ENCODE data around the gene SERPING1.

The SERPING1 gene

DNA sequence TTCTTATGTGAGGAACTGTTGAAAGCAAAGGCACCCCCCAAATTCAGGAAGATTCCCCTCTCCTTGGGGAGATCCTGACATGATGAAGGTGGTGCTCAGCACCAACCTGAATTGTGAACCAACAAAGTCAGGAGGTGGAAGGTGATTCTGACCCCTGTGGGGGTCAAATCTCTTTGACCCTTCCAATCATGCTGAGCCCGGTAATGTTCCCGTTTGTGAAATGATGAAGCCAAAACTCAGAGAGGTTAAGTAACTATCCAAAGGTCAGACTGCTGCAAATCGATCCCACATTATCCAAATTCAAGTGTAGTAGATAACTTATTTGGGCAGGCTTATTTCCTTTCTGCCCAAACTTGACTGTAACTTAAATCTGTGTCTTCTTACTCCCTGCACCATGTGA, 19.1 kb downstream of the SERPING1 start:
- CTCF ChIA-PET, result no interaction called here

DNA sequence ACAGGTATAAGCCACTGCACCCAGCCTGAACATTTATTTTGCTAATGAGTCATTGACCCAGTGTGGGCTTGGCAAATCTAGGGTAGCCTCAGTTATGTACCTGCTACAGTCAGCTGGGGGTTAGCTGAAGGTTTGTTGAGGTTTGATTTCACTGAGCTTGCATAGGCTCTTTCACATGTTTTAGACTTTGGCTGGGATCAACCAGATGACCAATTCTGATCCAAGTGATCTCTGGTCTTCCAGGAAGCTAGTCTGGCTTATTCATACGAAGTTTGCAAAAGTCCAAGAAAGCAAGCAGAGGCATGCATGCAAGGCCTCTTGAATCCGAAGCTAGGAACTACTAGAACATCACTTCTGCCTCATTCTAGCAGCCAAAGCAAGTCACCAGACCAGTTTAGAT, 21.0 kb downstream of the SERPING1 start:
- TF ChIP-seq, protein P1, sequence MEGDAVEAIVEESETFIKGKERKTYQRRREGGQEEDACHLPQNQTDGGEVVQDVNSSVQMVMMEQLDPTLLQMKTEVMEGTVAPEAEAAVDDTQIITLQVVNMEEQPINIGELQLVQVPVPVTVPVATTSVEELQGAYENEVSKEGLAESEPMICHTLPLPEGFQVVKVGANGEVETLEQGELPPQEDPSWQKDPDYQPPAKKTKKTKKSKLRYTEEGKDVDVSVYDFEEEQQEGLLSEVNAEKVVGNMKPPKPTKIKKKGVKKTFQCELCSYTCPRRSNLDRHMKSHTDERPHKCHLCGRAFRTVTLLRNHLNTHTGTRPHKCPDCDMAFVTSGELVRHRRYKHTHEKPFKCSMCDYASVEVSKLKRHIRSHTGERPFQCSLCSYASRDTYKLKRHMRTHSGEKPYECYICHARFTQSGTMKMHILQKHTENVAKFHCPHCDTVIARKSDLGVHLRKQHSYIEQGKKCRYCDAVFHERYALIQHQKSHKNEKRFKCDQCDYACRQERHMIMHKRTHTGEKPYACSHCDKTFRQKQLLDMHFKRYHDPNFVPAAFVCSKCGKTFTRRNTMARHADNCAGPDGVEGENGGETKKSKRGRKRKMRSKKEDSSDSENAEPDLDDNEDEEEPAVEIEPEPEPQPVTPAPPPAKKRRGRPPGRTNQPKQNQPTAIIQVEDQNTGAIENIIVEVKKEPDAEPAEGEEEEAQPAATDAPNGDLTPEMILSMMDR (IDR thresholded peaks at IDR 0.05; ENCODE audit: control extremely low read depth, extremely low read depth, low read depth, missing control alignments), result no peak
- POLR2A ChIA-PET, result no interaction called here
- DNase-seq (ENCODE audit: extremely low spot score), result no peak
- CTCF ChIA-PET, result interaction anchor here (0.7 to 1.9 kb wide), 4 partner anchors 9 to 50 kb away, joined by 3 to 6 read pairs (median 4); partner anchors contain the start of gene UBE2L6

More for the DNA sequence above, 19.1 kb downstream of the SERPING1 start:
- TF ChIP-seq, protein P1 (IDR thresholded peaks at IDR 0.05; ENCODE audit: control extremely low read depth, extremely low read depth, low read depth, missing control alignments), result no peak
- POLR2A ChIA-PET, result no interaction called here
- no peak for DNase-seq (ENCODE audit: extremely low spot score)

DNA sequence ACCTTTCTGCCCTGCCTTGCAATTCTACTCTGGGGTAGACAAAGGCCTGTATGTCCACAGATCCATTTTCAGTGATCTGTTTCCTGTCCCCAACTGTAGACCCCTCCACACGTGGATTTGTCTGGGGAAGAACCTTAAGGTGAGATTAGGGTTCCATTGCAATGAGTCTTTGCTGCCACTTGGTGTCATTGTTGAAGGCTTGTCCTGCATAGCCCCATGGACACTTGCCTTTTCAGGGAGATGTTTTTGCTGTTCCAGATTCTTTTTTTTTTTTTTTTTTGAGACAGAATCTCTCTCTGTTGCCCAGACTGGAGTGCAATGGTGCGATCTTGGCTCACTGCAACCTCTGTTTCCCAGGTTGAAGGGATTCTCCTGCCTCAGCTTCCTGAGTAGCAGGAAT, 21.8 kb downstream of the SERPING1 start:
- POLR2A ChIA-PET, result interaction anchor here (0.7 kb wide), 1 partner anchor 59 kb away, joined by 3 read pairs; no protein-coding TSS in a partner anchor
- CTCF ChIA-PET, result no interaction called here
- DNase-seq (ENCODE audit: extremely low spot score), result no peak
- TF ChIP-seq, protein P1 (IDR thresholded peaks at IDR 0.05; ENCODE audit: control extremely low read depth, extremely low read depth, low read depth, missing control alignments), result no peak

DNA sequence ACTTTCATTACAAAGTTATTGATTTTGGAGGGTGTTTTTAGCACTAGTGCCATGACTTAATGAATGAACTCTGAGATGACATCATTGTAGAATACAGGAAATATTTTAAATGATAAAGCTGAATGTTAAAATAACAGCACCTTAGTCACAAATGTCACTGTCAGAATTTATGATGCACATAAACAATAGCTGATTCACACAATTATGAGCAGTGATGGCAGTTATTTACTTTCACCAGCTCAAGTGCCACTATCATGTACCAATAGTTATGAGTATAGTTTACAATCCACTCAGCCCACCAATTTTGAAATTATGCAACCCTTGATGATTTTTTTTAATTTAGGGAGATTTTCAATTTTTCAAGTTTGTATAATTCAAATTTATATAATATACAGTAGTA, 23.0 kb downstream of the SERPING1 start:
- CTCF ChIA-PET, result interaction anchor here (0.8 to 1.3 kb wide), 2 partner anchors 12 to 21 kb away, joined by 3 read pairs; no protein-coding TSS in a partner anchor
- DNase-seq (ENCODE audit: extremely low spot score), result no peak
- TF ChIP-seq, protein P1 (IDR thresholded peaks at IDR 0.05; ENCODE audit: control extremely low read depth, extremely low read depth, low read depth, missing control alignments), result no peak
- POLR2A ChIA-PET, result no interaction called here

DNA sequence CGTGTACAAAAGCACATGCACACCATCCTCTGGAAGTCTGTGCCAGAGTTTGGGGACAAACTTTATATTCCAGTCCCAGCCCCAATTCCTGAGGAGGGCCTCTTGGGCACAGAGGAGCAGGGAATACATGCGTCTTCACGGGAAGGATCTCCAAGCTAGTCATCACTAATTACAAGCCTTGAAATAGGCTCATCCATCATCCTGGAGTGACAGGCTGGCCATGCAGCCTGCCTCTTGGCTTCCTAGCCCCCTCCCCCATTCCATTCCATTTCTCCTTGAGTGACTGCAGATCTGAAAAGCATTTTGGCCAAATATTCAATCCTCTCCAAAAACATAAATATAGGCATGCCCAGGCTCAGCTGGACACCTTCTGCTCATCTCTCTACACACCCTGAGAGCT, 24.8 kb downstream of the SERPING1 start:
- no peak for DNase-seq (ENCODE audit: extremely low spot score)
- TF ChIP-seq, protein P1 (IDR thresholded peaks at IDR 0.05; ENCODE audit: control extremely low read depth, extremely low read depth, low read depth, missing control alignments), result no peak
- POLR2A ChIA-PET, result no interaction called here
- CTCF ChIA-PET, result interaction anchor here (1.3 to 2.0 kb wide), 4 partner anchors 12 to 54 kb away, joined by 3 to 7 read pairs (median 4); partner anchors contain the start of gene UBE2L6

DNA sequence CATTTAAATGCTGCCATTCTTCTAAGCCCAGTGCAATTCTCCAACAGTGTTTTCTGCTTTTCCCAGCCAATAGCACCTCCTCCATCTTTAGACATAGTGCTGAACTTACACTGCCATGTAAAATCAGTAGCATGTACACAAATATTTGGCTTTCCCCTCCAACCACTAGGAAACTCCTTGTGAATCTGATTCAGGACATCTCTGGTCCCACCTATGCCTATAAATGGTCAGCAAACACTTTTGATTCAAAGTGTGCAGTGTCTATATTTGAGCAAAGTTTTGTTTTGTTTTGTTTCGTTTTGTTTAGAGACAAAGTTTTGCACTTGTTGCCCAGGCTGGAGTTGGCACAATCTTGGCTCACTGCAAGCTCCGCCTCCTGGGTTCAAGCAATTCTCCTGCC, 27.4 kb downstream of the SERPING1 start:
- DNase-seq (ENCODE audit: extremely low spot score), result no peak
- CTCF ChIA-PET, result interaction anchor here (1.4 to 4.0 kb wide), 3 partner anchors 16 to 57 kb away, joined by 7 to 12 read pairs (median 8); partner anchors contain the start of gene UBE2L6
- TF ChIP-seq, protein P1 (IDR thresholded peaks at IDR 0.05; ENCODE audit: control extremely low read depth, extremely low read depth, low read depth, missing control alignments), result no peak

More for the DNA sequence above, 27.4 kb downstream of the SERPING1 start:
- POLR2A ChIA-PET, result no interaction called here
